GM18505 (cell line): ENCODE measurements around the gene TAL1.

Experiments used
- ATAC-seq: cut with Tn5 transposase; IDR thresholded peaks from one replicate; pipeline ENCODE4 v1.9.1; 2021; ENCODE audit not compliant: unreplicated experiment
- POLR2A ChIP-seq: IDR thresholded peaks from 4 replicates; pipeline ENCODE4 v1.6.1; 2011; ENCODE audit warnings: borderline replicate concordance; ENCODE audit not compliant: insufficient read depth, insufficient read length; ENCODE audit errors: extremely low read depth

The TAL1 gene

GRCh38 chr1:47188791-47189785 is 42.9 kb downstream of the TAL1 start:
- TF ChIP-seq POLR2A = no peak
- no peak for ATAC-seq

- TF ChIP-seq POLR2A = no peak
- ATAC-seq = no peak
These were observed 44.1 kb downstream of the TAL1 start for GRCh38 chr1:47187926-47188250.

GRCh38 chr1:47187231-47187925 is 44.6 kb downstream of the TAL1 start:
- TF ChIP-seq POLR2A = no peak
- ATAC-seq = no peak

- TF ChIP-seq POLR2A = no peak
- ATAC-seq = no peak
These were observed 45.5 kb downstream of the TAL1 start for GRCh38 chr1:47186267-47187185.

- no peak for ATAC-seq
- TF ChIP-seq POLR2A = no peak
These were observed 47.0 kb downstream of the TAL1 start for GRCh38 chr1:47184822-47185677.

- no peak for TF ChIP-seq POLR2A
- no peak for ATAC-seq
These were observed 47.8 kb downstream of the TAL1 start for GRCh38 chr1:47184090-47184821.

GRCh38 chr1:47183308-47184089 is 48.5 kb downstream of the TAL1 start:
- ATAC-seq = no peak
- TF ChIP-seq POLR2A = no peak

- TF ChIP-seq POLR2A = no peak
- no peak for ATAC-seq
These were observed 49.3 kb downstream of the TAL1 start for GRCh38 chr1:47182676-47183235.

GRCh38 chr1:47181955-47182675 is 49.9 kb downstream of the TAL1 start:
- TF ChIP-seq POLR2A = no peak
- ATAC-seq = no peak
